NCI-H82 treated with DMSO at 0.1 percent for 48 hours (cell line): ENCODE results near the gene ASB16.
A peak's percentile ranks its signal among the peaks of the same experiment; 100 is the strongest.

ENCODE experiments used
- DNase-seq: peaks from one replicate; lab custom pipeline; 2025; ENCODE audit not compliant: unreplicated experiment; lab: John Stamatoyannopoulos, UW

The ASB16 gene

DNA sequence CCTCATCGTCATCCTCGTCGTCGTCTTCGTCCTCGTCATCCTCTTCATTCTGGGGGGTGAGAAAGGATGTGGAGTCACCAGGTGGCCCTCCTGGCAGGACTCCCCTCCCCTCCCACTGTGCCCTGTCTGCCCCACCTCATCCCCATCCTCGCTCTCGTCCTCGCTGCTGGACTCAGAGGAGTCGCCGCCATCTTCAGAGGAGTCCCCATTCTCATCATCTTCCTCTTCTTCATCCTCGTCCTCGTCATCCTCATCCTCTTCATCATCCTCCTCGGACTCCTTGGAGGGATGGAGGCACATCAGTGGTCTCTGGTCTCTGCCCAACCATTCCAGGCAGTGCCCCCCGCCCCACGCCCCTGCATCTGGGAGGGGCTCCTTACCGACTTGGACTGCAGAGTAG, 36.8 kb downstream of the ASB16 start:
- no peak for DNase-seq

DNA sequence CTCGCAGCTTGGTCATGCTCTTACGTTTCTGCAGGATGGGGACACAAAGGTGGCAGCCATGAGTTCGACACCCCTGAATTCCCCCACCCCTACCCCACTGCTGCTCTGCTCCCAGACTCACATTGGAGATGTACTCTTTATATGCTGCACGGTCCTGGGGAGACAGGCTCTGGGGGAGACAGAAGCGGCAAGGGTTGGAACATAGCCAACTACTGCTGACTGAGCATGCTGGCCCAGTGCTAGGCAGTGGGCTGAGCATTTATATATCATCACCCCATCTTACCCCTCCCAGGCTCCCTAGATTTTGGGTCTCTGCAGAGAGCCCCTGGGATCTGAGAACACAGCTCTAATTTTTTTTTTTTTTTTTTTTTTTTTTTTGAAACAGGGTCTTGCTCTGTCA, 37.2 kb downstream of the ASB16 start:
- DNase-seq: no peak

DNA sequence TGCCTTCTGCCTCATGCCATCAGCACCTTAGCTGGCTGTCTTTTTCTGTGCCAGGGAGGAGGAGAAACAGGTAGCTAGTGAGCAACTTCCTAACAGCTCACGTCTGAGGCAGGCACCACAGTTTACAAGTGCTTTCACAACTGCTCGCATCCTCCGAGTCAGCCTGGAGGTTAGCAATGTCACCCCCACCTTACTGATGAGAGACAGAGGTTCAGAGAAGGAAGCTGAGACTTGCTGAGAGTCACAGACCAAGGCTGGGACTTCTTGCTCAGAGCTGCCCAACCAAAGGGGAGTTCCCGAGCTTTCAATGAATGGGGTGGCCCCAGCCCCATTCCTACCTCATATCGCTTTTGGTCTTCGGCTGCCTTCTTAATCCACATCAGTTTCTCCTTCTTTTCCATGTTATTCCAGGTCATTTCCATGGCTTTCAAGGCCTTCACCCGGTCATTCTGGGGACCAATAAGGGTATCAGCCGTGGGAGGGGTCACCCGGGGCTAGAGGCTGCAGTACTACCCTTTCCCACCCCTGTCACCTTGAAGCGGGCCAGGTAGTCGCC, 39.4 kb downstream of the ASB16 start:
- DNase-seq: no peak

DNA sequence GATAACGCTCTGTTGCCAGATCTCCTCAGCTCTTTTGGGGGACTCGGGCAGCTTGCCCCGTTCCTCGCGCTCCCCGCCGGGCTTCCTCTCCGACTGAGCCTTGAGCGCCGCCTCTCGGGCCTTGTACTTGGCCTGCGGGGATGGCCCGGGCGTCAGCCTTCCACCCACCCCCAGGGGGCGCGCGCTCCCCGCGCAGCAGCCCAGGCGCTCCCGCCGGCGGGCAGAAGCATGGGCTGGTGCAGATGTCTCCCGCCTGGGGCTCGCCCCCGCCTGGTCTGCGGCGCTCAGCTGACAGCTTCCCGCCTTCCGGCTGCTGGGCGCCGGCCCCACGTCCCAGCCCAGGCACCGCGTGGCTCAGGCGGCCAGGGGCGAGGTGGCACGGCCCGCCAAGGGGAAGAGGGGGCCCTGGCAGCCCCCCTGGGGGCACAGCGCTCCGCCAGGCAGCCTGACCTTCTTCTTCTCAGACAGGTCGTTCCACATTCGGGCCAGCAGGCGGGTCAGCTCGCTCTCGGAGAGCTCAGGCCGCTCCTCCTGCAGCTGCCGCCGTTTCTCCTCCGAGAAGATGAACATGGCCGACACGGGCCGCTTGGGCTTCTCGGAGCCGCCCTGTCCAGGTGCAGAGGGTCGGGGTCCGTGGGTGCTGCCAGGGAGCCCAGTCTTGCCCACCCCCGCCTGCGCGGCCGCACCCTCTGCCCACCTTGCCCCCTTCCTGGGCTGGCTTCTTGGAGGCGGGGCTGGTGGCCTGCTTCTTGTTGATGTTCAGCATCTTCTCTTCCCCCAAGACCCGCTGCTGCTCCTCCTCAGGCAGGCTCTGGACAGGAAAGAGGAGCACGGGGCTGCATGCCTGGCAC, 40.1 kb downstream of the ASB16 start:
- DNase-seq: peak; percentile 79

DNA sequence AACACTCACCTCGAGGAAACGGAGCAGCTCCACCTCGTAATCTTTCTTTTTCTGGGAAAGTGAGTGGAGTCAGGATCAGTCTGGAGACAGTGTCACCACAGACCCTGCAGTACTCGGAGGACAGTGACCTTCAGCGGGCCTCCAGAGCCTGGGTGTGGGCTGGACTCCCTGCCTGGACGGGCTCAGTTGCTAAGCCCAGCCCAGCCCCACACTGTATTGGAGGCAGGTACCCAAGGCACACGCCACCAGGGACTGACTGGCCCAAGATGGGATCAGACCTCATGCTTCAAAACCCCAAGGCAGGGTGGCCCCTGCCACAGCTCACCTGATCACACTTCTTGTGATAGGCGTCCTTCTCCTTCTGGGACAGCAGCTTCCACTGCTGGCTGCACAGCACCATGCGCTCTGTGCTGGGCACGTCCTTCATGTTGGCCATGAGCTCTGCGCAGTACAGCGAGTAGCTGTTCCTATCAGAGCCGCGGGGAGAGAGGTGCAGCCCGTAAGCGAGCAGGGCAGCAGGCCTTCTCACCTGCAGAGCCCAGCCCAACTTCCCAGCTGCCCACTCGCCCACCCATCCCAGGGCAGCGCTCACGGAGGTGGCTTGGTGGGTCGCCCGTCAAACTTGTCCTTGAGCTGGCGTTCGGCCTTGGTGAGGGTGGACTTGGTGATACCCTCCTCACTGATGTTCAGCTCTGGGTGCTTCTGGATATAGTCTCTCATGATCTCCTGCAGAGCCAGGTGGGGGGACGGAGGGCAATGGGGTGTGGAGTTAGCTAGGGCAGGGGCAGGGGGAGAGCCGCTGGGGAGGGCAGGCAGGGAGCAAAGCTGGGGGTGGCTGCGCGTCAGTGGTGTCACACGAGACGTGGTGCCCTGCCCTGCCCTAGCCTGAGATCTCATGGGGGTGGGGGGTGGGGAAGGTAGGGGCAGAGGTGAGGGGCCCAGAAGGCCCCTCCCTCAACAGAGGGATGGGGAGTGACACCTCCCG, 41.1 kb downstream of the ASB16 start:
- no peak for DNase-seq

DNA sequence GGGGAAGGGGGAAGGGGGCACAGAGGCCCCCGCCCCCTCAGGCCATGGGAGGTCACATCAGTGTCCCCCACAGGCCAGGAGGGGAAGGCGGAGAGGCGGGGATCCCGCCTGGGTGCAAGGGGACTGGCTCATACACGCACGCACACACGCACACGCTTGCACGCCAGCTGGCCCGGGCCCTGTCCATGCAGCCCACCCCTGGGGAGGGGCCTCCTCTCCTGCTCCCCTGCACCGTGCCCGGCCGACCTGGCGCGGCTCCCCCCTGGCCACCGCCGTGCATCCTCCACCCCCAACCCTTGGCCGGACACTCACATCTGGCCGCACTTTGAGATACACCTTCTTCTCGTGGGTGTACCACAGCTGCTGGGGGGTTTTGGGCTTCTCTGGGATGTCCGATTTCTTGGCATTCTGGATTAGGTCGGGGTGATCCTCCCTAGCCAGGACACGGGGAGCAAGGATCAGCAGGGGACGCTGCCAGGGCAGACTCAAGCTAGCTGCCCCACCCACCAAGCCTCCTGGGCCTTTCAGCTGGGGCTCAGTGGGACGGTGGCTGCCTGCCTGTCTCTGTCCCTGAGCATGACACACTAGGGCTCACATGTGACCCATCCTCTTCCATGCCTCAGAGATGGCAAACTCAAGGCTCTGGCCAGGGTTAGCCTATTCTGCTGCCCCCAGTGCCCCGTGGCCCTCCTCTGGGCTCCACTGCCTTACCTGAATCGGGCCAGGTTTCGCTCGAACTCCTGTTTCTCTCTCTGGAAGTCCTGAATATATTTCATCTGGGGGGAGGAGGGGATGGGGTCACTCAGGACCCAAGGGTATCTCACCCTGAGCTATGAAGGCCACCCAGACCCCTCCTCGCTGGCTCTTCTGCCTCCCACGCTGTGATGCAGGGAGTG, 42.3 kb downstream of the ASB16 start:
- DNase-seq: no peak

DNA sequence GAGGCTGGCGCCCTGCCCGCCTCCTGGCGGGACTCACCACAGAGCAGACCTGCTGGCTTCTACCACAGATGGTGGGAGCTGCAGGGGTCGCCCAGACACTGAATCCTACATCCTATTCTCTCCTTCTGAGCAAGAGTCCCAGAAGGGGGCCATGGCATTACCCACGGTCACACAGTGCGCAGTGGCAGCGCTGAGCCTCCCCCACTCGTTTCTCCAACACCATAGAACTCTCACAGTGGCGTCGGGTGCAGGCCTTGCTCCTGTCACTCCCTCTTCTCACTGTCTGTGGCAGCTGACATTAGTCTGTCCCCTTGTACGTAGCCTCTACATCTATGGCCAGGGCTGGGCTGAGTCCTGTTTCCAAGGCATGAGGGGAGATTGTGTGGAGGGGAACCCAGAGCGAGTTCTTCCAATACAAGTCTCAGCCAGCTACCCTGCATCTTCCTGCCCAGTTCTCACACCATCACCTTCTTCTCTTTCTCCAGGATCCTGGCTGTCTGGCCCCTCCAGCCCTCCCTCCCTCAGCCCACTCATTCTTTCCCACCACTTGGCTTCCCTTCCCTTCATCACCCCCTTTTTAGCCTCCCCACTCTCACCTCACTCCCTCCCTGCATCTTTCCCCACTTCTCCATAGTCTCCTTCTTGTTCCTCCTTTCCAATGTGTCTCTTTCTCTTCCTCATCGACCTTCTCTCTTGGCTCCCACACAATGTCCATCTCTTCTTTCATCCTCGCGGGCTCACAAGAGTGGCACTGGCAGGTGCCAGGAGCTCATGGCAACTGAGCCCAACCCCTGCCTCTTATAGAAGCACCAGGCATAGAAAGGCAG, 43.1 kb downstream of the ASB16 start:
- no peak for DNase-seq

DNA sequence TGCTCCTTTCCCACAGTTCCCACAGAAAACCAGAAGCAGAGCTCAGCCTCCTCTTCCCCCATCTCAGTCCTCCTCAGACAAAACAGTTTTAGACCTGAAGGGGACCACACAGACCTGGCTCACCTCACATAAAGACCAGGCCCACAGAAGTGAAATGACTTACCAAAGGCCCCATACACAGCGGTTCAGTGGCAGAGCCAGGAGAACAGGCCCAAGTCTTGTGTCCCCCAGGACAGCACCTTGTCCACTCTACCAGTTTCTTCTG, 43.7 kb downstream of the ASB16 start:
- DNase-seq: no peak

DNA sequence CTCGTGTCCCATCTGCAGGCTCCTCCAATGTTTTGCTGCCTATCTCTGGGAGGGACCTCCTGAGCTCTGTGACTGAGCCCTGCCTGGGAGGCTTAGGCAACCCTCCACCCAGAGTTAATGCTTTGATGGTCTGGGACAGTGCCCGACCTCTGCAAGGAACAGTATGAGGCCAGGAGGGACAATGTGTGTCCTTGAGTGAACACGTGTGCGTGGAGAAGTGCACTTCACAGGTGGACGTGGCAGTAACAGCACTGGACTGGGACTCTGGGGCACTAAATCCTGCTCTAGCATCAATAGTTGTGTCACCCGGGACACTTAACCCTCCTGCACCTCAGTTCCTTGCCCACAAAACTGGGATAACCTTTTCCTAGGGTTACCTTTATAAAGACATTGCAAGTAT, 44.4 kb downstream of the ASB16 start:
- no peak for DNase-seq

DNA sequence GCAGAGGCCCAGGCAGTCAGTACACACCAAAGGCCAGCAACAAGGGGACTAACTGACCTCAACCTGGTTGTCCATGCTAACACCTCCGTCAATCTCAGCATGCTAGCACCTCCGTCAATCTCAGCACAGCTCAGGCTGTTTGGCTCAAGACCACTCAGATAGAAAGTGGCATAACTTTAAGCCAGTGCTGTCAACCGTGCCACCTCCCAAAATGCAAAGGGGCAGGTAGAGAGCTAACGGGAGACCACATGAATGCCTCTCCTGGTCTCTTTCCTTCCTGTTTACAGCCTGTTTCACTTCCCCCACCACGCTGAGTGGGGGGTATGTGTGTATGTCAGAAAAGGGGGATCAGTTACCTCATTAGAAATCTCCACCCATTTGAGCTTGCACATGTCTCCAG, 45.7 kb downstream of the ASB16 start:
- no peak for DNase-seq

DNA sequence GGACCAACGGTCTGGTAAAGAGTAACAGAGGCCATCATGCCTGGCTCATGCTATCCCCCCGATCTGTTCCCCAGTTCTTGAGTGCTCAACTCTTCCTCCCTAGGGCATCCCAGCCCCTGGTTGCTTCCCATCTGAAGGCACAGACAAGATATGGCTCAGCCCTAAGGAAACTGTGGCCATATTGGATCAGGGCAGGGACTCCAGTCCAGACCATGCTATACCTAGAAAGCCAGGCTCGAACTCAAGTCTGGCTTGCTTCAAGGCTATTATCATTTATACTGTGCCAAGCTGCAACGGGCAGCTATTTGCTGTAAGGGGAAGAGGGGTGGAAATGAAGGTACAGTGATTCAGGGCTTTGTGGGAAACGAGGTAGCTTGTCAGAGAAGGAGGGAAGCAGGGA, 46.2 kb downstream of the ASB16 start:
- DNase-seq: no peak

DNA sequence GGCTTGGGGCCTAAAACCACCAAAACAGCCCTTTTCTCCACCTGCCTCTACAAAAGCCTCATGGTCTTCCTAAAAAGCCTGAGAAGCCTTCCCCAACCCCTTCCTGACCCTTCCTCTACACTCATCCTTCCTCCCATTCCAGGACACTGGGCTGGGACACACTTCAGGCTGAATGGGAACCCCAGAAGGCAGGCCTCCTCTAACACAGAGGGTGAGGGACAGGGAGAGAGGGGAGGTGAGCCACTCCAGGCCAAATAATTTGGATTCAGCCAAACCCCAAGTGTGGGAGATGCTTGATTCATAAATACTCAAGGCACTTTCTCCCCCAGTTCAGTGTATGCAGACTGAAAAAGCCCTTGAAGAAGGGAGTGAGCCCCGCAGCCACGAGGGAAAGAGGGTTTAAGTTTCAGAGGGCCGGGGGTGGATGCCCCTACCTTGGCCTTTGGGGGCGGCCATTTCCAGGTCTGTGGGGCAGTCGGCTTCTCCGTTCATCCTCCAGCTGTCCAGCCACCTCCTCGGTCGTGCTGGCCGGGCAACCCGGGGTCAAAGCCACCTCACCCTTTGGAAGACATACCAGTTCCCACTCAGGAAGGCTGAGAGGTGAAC, 47.3 kb downstream of the ASB16 start:
- DNase-seq: no peak

DNA sequence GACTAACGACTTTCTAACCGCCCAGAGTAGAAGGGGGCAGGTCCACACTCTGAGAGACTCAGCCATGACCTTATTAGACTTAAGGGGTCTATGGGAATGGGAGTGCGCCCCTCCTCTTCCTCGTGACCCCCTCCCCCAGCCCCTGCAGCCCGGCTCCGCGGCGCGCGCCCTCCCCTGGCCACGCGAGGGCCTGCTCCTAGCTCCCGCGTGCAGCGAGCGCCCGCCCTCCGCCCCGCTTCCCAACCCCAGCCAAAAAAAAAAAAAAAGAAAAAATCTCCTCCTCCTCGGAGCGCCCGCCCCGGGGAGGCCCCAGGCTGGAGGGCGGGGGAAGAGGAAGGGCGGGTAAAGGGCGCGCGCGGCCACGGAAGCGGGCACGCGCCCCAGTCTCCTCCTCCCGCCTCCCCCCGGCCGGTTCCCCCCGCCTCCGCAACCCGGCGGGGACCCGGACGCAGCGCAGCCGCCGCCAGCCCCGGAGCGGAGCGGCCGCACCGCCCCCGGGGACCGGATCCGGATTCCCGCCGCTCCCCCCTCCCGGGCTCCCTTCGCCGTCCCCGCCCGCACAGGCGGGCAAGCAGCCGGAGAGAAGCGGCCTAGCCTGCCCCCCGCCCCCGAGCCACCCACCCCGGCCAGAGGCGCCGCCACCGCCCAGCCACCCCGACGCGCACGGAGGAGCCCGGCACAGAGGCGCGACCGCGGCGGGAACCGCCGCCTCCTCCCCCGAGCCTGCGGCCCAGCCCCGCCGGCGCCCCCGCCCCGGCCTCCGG, 48.0 kb downstream of the ASB16 start:
- peak; percentile 86 for DNase-seq

DNA sequence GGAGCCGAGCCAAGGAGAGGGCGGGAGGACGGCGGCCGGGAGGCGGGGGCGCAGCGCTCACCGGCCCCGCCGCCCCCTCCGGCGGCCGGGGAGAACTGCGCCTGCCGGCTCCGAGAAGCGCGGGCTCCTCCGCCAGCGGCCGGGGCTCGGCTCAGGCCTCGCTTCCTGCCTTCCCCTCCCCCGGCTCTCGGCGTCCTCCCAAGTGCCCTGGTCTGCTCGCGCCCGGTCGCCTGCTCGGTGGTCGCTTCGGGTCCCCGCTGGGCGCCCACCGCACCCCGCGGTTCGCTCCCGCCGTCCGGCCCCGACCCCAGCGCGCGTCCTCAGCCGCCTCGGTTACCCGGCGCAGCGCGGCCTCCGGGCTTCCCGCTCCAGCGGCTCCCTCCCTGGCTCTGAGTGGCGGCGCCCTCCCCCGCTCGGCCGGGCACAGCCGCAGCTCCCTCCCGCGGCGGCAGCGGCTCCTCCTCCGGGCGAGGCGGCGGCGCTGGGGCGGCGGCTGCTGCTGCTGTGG, 48.7 kb downstream of the ASB16 start:
- DNase-seq: no peak

DNA sequence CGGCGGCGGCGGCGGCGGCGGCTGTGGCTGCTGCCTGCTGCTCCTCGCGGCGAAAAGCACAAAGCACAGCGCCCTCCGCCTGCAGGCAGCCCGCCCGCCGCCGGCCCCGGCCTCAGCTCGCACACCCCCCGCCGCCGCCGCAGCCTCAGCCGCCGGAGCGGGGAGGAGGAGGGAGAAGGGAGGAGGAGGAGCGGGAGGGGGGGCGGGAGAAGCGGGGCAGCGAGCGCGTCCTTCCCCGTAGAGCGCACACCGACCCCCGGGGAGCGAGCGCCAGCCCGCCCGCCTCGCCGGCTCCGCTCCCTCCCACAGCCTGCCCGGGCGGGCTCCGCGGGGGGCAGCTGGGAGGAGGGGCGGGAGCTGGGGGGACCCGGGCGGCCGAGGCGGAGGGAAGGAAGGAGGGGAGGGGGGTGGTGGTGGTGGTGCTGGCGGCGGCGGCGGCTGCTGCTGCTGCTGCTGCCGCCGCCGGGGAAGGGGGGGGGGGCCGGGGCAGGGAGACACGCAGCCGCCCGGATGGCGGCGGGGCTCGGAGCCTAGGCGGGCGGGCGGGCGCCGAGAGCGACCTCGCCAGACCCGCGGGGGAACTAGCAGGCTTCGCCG, 49.2 kb downstream of the ASB16 start, which contains the start of gene UBTF:
TSS of gene UBTF (minus strand) at position 60 of the 597 bp plus-strand sequence. CDS start 1,446 bp downstream, outside the sequence.
- peak; percentile 48 for DNase-seq

DNA sequence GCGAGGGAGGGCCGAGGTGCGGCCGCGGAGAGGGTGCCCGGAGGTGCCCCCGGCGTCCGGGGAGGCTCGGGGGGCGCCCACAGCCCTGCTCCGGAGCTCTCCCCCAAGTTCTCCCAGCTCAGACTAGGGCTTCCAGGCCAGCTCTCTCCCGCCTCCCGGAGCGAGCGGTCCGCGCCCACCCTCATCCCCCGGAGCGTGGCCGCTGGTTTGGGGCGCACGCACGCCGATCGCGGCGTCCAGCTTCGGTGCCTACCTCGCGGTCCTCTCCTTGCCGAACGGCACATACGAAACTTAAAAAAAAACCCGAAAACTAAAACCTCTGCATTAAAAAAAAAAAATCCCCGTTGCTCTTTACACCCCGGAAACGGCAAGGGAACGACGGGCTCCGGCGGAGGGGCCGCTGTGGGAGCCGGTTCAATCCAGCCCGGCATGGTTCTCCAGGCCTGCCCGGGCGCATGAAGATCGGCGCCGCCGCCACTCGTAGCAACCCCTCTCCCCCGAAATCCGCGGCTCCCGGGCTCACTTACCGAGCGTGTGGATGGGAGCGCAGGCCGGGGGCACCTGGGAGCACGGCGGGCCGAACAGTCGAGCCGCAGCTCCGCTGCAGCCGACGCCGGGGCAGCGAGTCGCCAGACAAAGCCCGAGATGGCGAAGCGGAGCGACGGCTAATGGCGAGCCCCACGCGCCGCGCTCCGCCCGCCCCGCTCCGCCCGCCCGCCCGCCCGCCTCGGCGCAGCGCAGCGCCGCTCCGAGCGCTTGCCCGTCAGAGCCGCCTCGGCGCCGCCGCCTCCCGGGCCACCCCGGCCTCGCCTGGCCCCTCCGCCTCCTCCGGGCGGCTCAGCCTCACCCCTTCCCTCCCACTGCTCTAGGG, 49.9 kb downstream of the ASB16 start:
- DNase-seq: no peak
